Caco-2 (cell line): ENCODE measurements around the gene RPS6KC1. TPM values are rescaled to one million over a fixed set of nuclear protein-coding genes. Genes with fewer than 3 reads are reported as not detected.

Source experiments
- BruUV-seq: library from RNA; stranded (reverse); fragments of 400-500 nt; replicated peaks from 2 replicates; lab custom pipeline; 2021; lab: Mats Ljungman, UMichigan
- CTCF ChIA-PET: fragments of 300-600 bp; sonication (Branson Sonifier 250); formaldehyde crosslinking; loops from one replicate; lab custom pipeline; 2022; ENCODE audit warnings: antibody characterized with exemption; lab: Charles Lee
- POLR2A ChIA-PET: fragments of 300-600 bp; sonication (Branson Sonifier 250); formaldehyde crosslinking; loops from one replicate; lab custom pipeline; 2022; ENCODE audit warnings: antibody characterized with exemption; lab: Charles Lee
- DNase-seq, 2 experiments: peaks; one replicate each; pipeline versions ENCODE4 v3.0.0 to v3.0.0-alpha.2; 2020 to 2022
- H3K27me3 ChIP-seq: replicated peaks from 2 replicates; pipeline ENCODE4 v1.6.0; 2011; ENCODE audit warnings: low read length; ENCODE audit not compliant: control insufficient read depth, insufficient read depth
- H3K36me3 ChIP-seq: 2 replicates; pipeline ENCODE4 v1.5.1; 2011; ENCODE audit warnings: low read length; ENCODE audit not compliant: control insufficient read depth, insufficient read depth
- H3K4me1 ChIP-seq: fragments of 250-450 bp; sonication (Bioruptor Pico); 2 replicates; pipeline ENCODE4 v1.5.1; 2020; ENCODE audit warnings: mild to moderate bottlenecking
- H3K4me3 ChIP-seq: 2 replicates; pipeline ENCODE4 v1.5.1; 2011; ENCODE audit warnings: low read depth, mild to moderate bottlenecking, control low read depth, low read length
- H3K9me3 ChIP-seq: fragments of 250-450 bp; sonication (Bioruptor Pico); 2 replicates; pipeline ENCODE4 v1.5.1; 2020; ENCODE audit warnings: mild to moderate bottlenecking, moderate library complexity
- H3K27ac Mint-ChIP-seq: one replicate; pipeline ENCODE4 v1.8.0; 2022; ENCODE audit warnings: mixed read lengths; ENCODE audit not compliant: unreplicated experiment
- H3K27me3 Mint-ChIP-seq: one replicate; pipeline ENCODE4 v1.8.0; 2022; ENCODE audit warnings: mixed read lengths; ENCODE audit not compliant: insufficient read depth, unreplicated experiment
- H3K36me3 Mint-ChIP-seq: one replicate; pipeline ENCODE4 v1.8.0; 2022; ENCODE audit warnings: mild to moderate bottlenecking, mixed read lengths; ENCODE audit not compliant: insufficient read depth, unreplicated experiment
- H3K4me1 Mint-ChIP-seq: one replicate; pipeline ENCODE4 v1.8.0; 2022; ENCODE audit warnings: low read depth, mixed read lengths; ENCODE audit not compliant: unreplicated experiment
- H3K4me3 Mint-ChIP-seq: one replicate; pipeline ENCODE4 v1.8.0; 2022; ENCODE audit warnings: mild to moderate bottlenecking, moderate library complexity, mixed read lengths; ENCODE audit not compliant: unreplicated experiment
- H3K9me3 Mint-ChIP-seq: one replicate; pipeline ENCODE4 v1.8.0; 2022; ENCODE audit warnings: mixed read lengths; ENCODE audit not compliant: unreplicated experiment
- CTCF ChIP-seq, 2 experiments: fragments of 200-600 bp in 1 of 2; IDR thresholded peaks; 1 replicate in 1 of 2; 2 replicates in 1 of 2; pipeline versions ENCODE4 v1.5.1 to v1.8.0; 2011 to 2022; ENCODE audit warnings: antibody characterized with exemption in 1 of 2, control low read depth in 1 of 2, inconsistent platforms in 1 of 2, low read depth in 1 of 2, low read length in 1 of 2, mild to moderate bottlenecking in 1 of 2, moderate library complexity in 1 of 2; ENCODE audit not compliant: insufficient read depth in 1 of 2, severe bottlenecking in 1 of 2, unreplicated experiment in 1 of 2
- intact Hi-C: fragments of 100-400 bp; cut with micrococcal nuclease; formaldehyde crosslinking; loops from one replicate; pipeline ENCODE4 v1.10.0; 2022; ENCODE audit not compliant: unreplicated experiment
- total RNA-seq: library from RNA; stranded (reverse); gene quantifications from 2 replicates; pipeline ENCODE4 v1.2.3, GENCODE V29; 2022

The RPS6KC1 gene
- total RNA-seq, 1 experiment from 2014 or later: 16.4 TPM

GRCh38 chr1:213284626-213285025, 233.6 kb downstream of the RPS6KC1 start:
- no peak overlapping the region for H3K4me3 ChIP-seq
- Mint-ChIP-seq H3K9me3 (peaks cover 12% of the 10 kb centered on the region), H3K36me3 (peaks cover 6% of the 10 kb centered on the region), H3K27me3 (no peaks in the 10 kb centered on the region), H3K4me1 (peaks cover 23% of the 10 kb centered on the region), H3K27ac (no peak overlapping the region), H3K4me3 (no peak overlapping the region)
- no TSS peak for BruUV-seq
- ChIA-PET POLR2A (no interaction called here), CTCF (no interaction called here)
- H3K9me3 ChIP-seq: peaks cover 4% of the 10 kb centered on the region
- H3K27me3 ChIP-seq: no peaks in the 10 kb centered on the region
- intact Hi-C loops: loop anchor here (5.0 kb wide), 1 partner anchor 88 kb away; no protein-coding TSS in a partner anchor
- no peak for TF ChIP-seq CTCF (IDR thresholded peaks at IDR 0.05; ENCODE audit: insufficient read depth in 1 of 2, low read depth in 1 of 2, low read length in 1 of 2, severe bottlenecking in 1 of 2, unreplicated experiment in 1 of 2)
- DNase-seq: no peak
- H3K36me3 ChIP-seq: no peaks in the 10 kb centered on the region
- H3K4me1 ChIP-seq: peaks cover 11% of the 10 kb centered on the region

- Mint-ChIP-seq H3K27ac (no peak overlapping the region), H3K36me3 (peaks cover 6% of the 10 kb centered on the region), H3K4me3 (no peak overlapping the region), H3K4me1 (peaks cover 23% of the 10 kb centered on the region), H3K9me3 (peaks cover 12% of the 10 kb centered on the region), H3K27me3 (no peaks in the 10 kb centered on the region)
- H3K27me3 ChIP-seq: no peaks in the 10 kb centered on the region
- ChIA-PET POLR2A (no interaction called here), CTCF (no interaction called here)
- H3K4me3 ChIP-seq: no peak overlapping the region
- BruUV-seq: no TSS peak
- TF ChIP-seq CTCF (IDR thresholded peaks at IDR 0.05; ENCODE audit: insufficient read depth in 1 of 2, low read depth in 1 of 2, low read length in 1 of 2, severe bottlenecking in 1 of 2, unreplicated experiment in 1 of 2): peak in 1 of 2 experiments; percentile 8
- no peaks in the 10 kb centered on the region for H3K36me3 ChIP-seq
- intact Hi-C loops: loop anchor here (5.0 kb wide), 1 partner anchor 86 kb away; no protein-coding TSS in a partner anchor
- no peak for DNase-seq
- H3K4me1 ChIP-seq: peaks cover 11% of the 10 kb centered on the region
- H3K9me3 ChIP-seq: peaks cover 4% of the 10 kb centered on the region
Measured at GRCh38 chr1:213286235-213286634, 235.2 kb downstream of the RPS6KC1 start.

GRCh38 chr1:213287987-213288386, 236.9 kb downstream of the RPS6KC1 start:
- intact Hi-C loops: loop anchor here (5.0 kb wide), 1 partner anchor 84 kb away; no protein-coding TSS in a partner anchor
- no peaks in the 10 kb centered on the region for H3K36me3 ChIP-seq
- Mint-ChIP-seq H3K4me3 (no peak overlapping the region), H3K4me1 (peaks cover 23% of the 10 kb centered on the region), H3K36me3 (peaks cover 6% of the 10 kb centered on the region), H3K27ac (no peak overlapping the region), H3K27me3 (no peaks in the 10 kb centered on the region), H3K9me3 (peaks cover 12% of the 10 kb centered on the region)
- POLR2A ChIA-PET: no interaction called here
- no TSS peak for BruUV-seq
- peak; percentile 71 to 82 for DNase-seq
- CTCF ChIA-PET: no interaction called here
- TF ChIP-seq CTCF (IDR thresholded peaks at IDR 0.05; ENCODE audit: insufficient read depth in 1 of 2, low read depth in 1 of 2, low read length in 1 of 2, severe bottlenecking in 1 of 2, unreplicated experiment in 1 of 2): no peak
- peaks cover 11% of the 10 kb centered on the region for H3K4me1 ChIP-seq
- H3K9me3 ChIP-seq: peaks cover 4% of the 10 kb centered on the region
- H3K27me3 ChIP-seq: no peaks in the 10 kb centered on the region
- no peak overlapping the region for H3K4me3 ChIP-seq
